Mesendoderm (in vitro differentiated cells): ENCODE data around the gene CBFA2T2.
A peak's percentile ranks its signal among the peaks of the same experiment; 100 is the strongest.
"Not testable (repeated sequence)": the region's sequence is repeated elsewhere in the genome, so short reads cannot be mapped to it uniquely, and the experiment has no call there.

Experiments used
- DNase-seq: peaks from one replicate; pipeline ENCODE4 v3.0.0; 2013
- H2AK5ac ChIP-seq: 2 replicates; pipeline ENCODE4 v1.6.1; 2013; ENCODE audit warnings: low read length, inconsistent platforms
- H2BK120ac ChIP-seq: 2 replicates; pipeline ENCODE4 v1.6.1; 2013; ENCODE audit warnings: low read depth, mild to moderate bottlenecking, low read length, moderate library complexity, mixed read lengths
- H2BK15ac ChIP-seq: replicated peaks from 2 replicates; pipeline ENCODE4 v1.6.1; 2013; ENCODE audit warnings: low read depth, mild to moderate bottlenecking, moderate library complexity
- H2BK5ac ChIP-seq: 2 replicates; pipeline ENCODE4 v1.6.1; 2013; ENCODE audit warnings: low read length, inconsistent platforms
- H3K18ac ChIP-seq: 2 replicates; pipeline ENCODE4 v1.6.1; 2013; ENCODE audit warnings: mild to moderate bottlenecking, low read length, mixed read lengths
- H3K23ac ChIP-seq: one replicate; pipeline ENCODE4 v1.6.1; 2013; ENCODE audit warnings: low read length
- H3K27ac ChIP-seq: 2 replicates; pipeline ENCODE4 v1.5.1; 2013; ENCODE audit warnings: low read depth, mild to moderate bottlenecking, inconsistent platforms, low read length, moderate library complexity
- H3K27me3 ChIP-seq: 2 replicates; pipeline ENCODE4 v1.6.1; 2013; ENCODE audit warnings: low read length, control low read depth, mild to moderate bottlenecking, inconsistent platforms; ENCODE audit not compliant: insufficient read depth, poor library complexity
- H3K36me3 ChIP-seq: 2 replicates; pipeline ENCODE4 v1.6.1; 2013; ENCODE audit warnings: low read length, inconsistent platforms; ENCODE audit not compliant: control insufficient read depth, insufficient read depth
- H3K4ac ChIP-seq: one replicate; pipeline ENCODE4 v1.6.1; 2013; ENCODE audit warnings: low read depth, mild to moderate bottlenecking, low read length, moderate library complexity
- H3K4me1 ChIP-seq: 2 replicates; pipeline ENCODE4 v1.6.1; 2013; ENCODE audit warnings: low read depth, low read length, inconsistent platforms; ENCODE audit not compliant: control insufficient read depth
- H3K4me2 ChIP-seq: 2 replicates; pipeline ENCODE4 v1.6.1; 2013; ENCODE audit warnings: low read length
- H3K4me3 ChIP-seq: 2 replicates; pipeline ENCODE4 v1.5.1; 2013; ENCODE audit warnings: mild to moderate bottlenecking, low read length
- H3K56ac ChIP-seq: one replicate; pipeline ENCODE4 v1.6.1; 2013; ENCODE audit warnings: low read length
- H3K79me1 ChIP-seq: 2 replicates; pipeline ENCODE4 v1.6.1; 2013; ENCODE audit warnings: low read length, inconsistent platforms
- H3K79me2 ChIP-seq: 2 replicates; pipeline ENCODE4 v1.6.1; 2013; ENCODE audit warnings: mild to moderate bottlenecking, low read length; ENCODE audit not compliant: control insufficient read depth, insufficient read depth
- H3K9ac ChIP-seq: 2 replicates; pipeline ENCODE4 v1.6.1; 2013; ENCODE audit warnings: low read length, inconsistent platforms
- H4K5ac ChIP-seq: one replicate; pipeline ENCODE4 v1.6.1; 2013; ENCODE audit warnings: low read length
- H4K8ac ChIP-seq: one replicate; pipeline ENCODE4 v1.6.1; 2013; ENCODE audit warnings: low read depth, mild to moderate bottlenecking, control low read depth, low read length, moderate library complexity
- WGBS: extraction: QIAGEN DNeasy Blood & Tissue Kit; methylation state at CpG from one replicate; pipeline ENCODE4 v1.1.7; 2013; ENCODE audit warnings: low lambda C conversion rate, missing lambda C conversion rate; ENCODE audit not compliant: insufficient coverage; ENCODE audit errors: extremely low coverage; 5-methylcytosine and 5-hydroxymethylcytosine counted together

Gene CBFA2T2

GRCh38 chr20:33443512-33444239, 46.2 kb upstream of the CBFA2T2 start, which contains the start of gene SNTA1:
Gene SNTA1 (minus strand): TSS chr20:33443763. CDS start chr20:33443620, 143 bp downstream.
- Histone ChIP-seq H3K27me3 (no peaks in the 10 kb centered on the region), H4K5ac (no peak within 1 kb of the TSS), H3K4me3 (peak within 1 kb of the TSS; percentile 53), H3K27ac (no peak within 1 kb of the TSS), H3K9ac (peak within 1 kb of the TSS; percentile 73), H2AK5ac (no peak within 1 kb of the TSS), H3K79me1 (no peaks in the 10 kb centered on the region), H2BK15ac (no peak within 1 kb of the TSS), H2BK5ac (no peak within 1 kb of the TSS), H3K18ac (no peak within 1 kb of the TSS), H4K8ac (no peak within 1 kb of the TSS), H3K56ac (peak within 1 kb of the TSS; percentile 80), H2BK120ac (no peak within 1 kb of the TSS), H3K23ac (no peak within 1 kb of the TSS), H3K79me2 (no peaks in the 10 kb centered on the region), H3K4me2 (peak within 1 kb of the TSS; percentile 82), H3K36me3 (no peaks in the 10 kb centered on the region), H3K4ac (no peak within 1 kb of the TSS), H3K4me1 (peaks cover 3% of the 10 kb centered on the region)
- peak; percentile 95 for DNase-seq
- no CpG with 5 or more reads among the region's 75 CpGs for WGBS

GRCh38 chr20:33444797-33445560, 44.9 kb upstream of the CBFA2T2 start:
- Histone ChIP-seq H3K18ac (no peak overlapping the region), H3K4me1 (peaks cover 3% of the 10 kb centered on the region), H3K36me3 (no peaks in the 10 kb centered on the region), H2BK120ac (no peak overlapping the region), H3K4me2 (peak overlapping the region; percentile 40), H3K79me2 (no peaks in the 10 kb centered on the region), H3K27ac (no peak overlapping the region), H3K9ac (no peak overlapping the region), H3K4me3 (no peak overlapping the region), H3K56ac (no peak overlapping the region), H4K5ac (no peak overlapping the region), H3K4ac (no peak overlapping the region), H3K79me1 (no peaks in the 10 kb centered on the region), H2BK5ac (no peak overlapping the region), H4K8ac (no peak overlapping the region), H2AK5ac (no peak overlapping the region), H2BK15ac (no peak overlapping the region), H3K27me3 (no peaks in the 10 kb centered on the region), H3K23ac (no peak overlapping the region)
- DNase-seq, result peak; percentile 65
- no CpG with 5 or more reads among the region's 4 CpGs for WGBS

- H3K27ac ChIP-seq, result no peak overlapping the region
- H3K27me3 ChIP-seq, result no peaks in the 10 kb centered on the region
- H2BK15ac ChIP-seq, result no peak overlapping the region
- H3K56ac ChIP-seq, result no peak overlapping the region
- no peak overlapping the region for H3K4me2 ChIP-seq
- H3K79me2 ChIP-seq, result no peaks in the 10 kb centered on the region
- H3K9ac ChIP-seq, result no peak overlapping the region
- H2BK5ac ChIP-seq, result no peak overlapping the region
- H3K18ac ChIP-seq, result no peak overlapping the region
- no peak overlapping the region for H4K5ac ChIP-seq
- no peak for DNase-seq
- no peak overlapping the region for H3K23ac ChIP-seq
- no peak overlapping the region for H3K4me3 ChIP-seq
- H4K8ac ChIP-seq, result no peak overlapping the region
- no peaks in the 10 kb centered on the region for H3K79me1 ChIP-seq
- no peaks in the 10 kb centered on the region for H3K36me3 ChIP-seq
- H2BK120ac ChIP-seq, result no peak overlapping the region
- H3K4ac ChIP-seq, result no peak overlapping the region
- H3K4me1 ChIP-seq, result peaks cover 3% of the 10 kb centered on the region
- WGBS, result no CpG with 5 or more reads among the region's 4 CpGs
- no peak overlapping the region for H2AK5ac ChIP-seq
Observed at GRCh38 chr20:33445881-33446625, 43.8 kb upstream of the CBFA2T2 start.

- Histone ChIP-seq H3K4me2 (no peak overlapping the region), H3K27me3 (no peaks in the 10 kb centered on the region), H3K79me1 (no peaks in the 10 kb centered on the region), H3K9ac (no peak overlapping the region), H3K79me2 (no peaks in the 10 kb centered on the region), H3K27ac (no peak overlapping the region), H4K8ac (no peak overlapping the region), H3K18ac (no peak overlapping the region), H2BK15ac (no peak overlapping the region), H2BK120ac (no peak overlapping the region), H3K4ac (no peak overlapping the region), H2AK5ac (no peak overlapping the region), H3K23ac (no peak overlapping the region), H3K4me1 (no peaks in the 10 kb centered on the region), H2BK5ac (no peak overlapping the region), H3K4me3 (no peak overlapping the region), H4K5ac (no peak overlapping the region), H3K56ac (no peak overlapping the region), H3K36me3 (no peaks in the 10 kb centered on the region)
- WGBS, result no CpG with 5 or more reads among the region's 4 CpGs
- DNase-seq, result no peak
Observed at GRCh38 chr20:33450867-33451266, 39.0 kb upstream of the CBFA2T2 start.

- H3K4me3 ChIP-seq, H3K4ac ChIP-seq, H3K79me2 ChIP-seq, H2AK5ac ChIP-seq, H2BK120ac ChIP-seq, H4K8ac ChIP-seq, H3K4me2 ChIP-seq, H3K36me3 ChIP-seq, H2BK15ac ChIP-seq, H3K27me3 ChIP-seq, H4K5ac ChIP-seq, H3K56ac ChIP-seq, H2BK5ac ChIP-seq, H3K18ac ChIP-seq, H3K27ac ChIP-seq, H3K79me1 ChIP-seq, H3K23ac ChIP-seq, H3K4me1 ChIP-seq, H3K9ac ChIP-seq: not testable (repeated sequence)
- DNase-seq, result peak; percentile 80
- WGBS, result no CpG with 5 or more reads among the region's 6 CpGs
Observed at GRCh38 chr20:33456916-33457642, 32.8 kb upstream of the CBFA2T2 start.
